Measurements from ENCODE around the gene UFSP2. TPM values are rescaled to one million over a fixed set of nuclear protein-coding genes. Genes with fewer than 3 reads are reported as not detected.

Gene UFSP2
- total and polyA plus RNA-seq, 2 of the 4 experiments (the other 2 are of a cell fraction): 21.8 to 43.7 TPM

GRCh38 chr4:185426960-185427688 is 1.4 kb upstream of the UFSP2 start:
- BruUV-seq (replicated peaks): no TSS peak
- peaks cover 5% of the 10 kb centered on the region for H3K9me1 ChIP-seq (ENCODE audit: insufficient read depth, low read length)
- intact Hi-C loops (cut with micrococcal nuclease): loop anchor here (5.0 kb wide), 1 partner anchor 170 kb away; no protein-coding TSS in a partner anchor
- no peak overlapping the region for H4K8ac ChIP-seq (ENCODE audit: low read depth in 2 of 2, low read length in 2 of 2)
- no peak overlapping the region for H4K91ac ChIP-seq (ENCODE audit: insufficient read depth, low read depth, low read length)
- H2AFZ ChIP-seq (replicated peaks; ENCODE audit: low read length, poor library complexity): no peak overlapping the region
- no peaks in the 10 kb centered on the region for H4K20me1 ChIP-seq (ENCODE audit: insufficient read depth, low read length)
- no peak overlapping the region for H2AK5ac ChIP-seq (ENCODE audit: low read depth, low read length)
- H3K27ac ChIP-seq (ENCODE audit: insufficient read depth, low read length): no peak overlapping the region
- H2BK20ac ChIP-seq (ENCODE audit: low read depth, low read length): no peak overlapping the region
- ChIA-PET POLR2A (ENCODE audit: unreplicated experiment) (no interaction called here), CTCF (interaction anchor here (0.6 to 0.9 kb wide), 2 partner anchors 37 to 171 kb away, joined by 3 read pairs; no protein-coding TSS in a partner anchor)
- no peaks in the 10 kb centered on the region for H3K9me3 ChIP-seq (ENCODE audit: control insufficient read depth, insufficient read depth, low read length)
- H3K23ac ChIP-seq (ENCODE audit: low read depth, low read length): no peak overlapping the region
- H3K9ac ChIP-seq (ENCODE audit: low read depth, low read length): no peak overlapping the region
- H3K27me3 ChIP-seq (ENCODE audit: control insufficient read depth, insufficient read depth, low read length): no peaks in the 10 kb centered on the region
- no peak overlapping the region for H2AK9ac ChIP-seq (replicated peaks; ENCODE audit: low read depth, low read length, poor library complexity)
- dilution Hi-C loops (cut with HindIII; ENCODE audit: low sequenced_read_pairs, unreplicated experiment): no loop called here
- in situ Hi-C loops (cut with MboI; ENCODE audit: low sequenced_read_pairs): no loop called here
- ATAC-seq (ENCODE audit: low read depth) (no peak), DNase-seq (no peak)
- H2BK15ac ChIP-seq (ENCODE audit: low read depth, low read length): no peak overlapping the region
- no peak overlapping the region for H3K56ac ChIP-seq (ENCODE audit: extremely low read depth, insufficient read depth, low read length)
- H3K14ac ChIP-seq (replicated peaks; ENCODE audit: low read depth, low read length): no peak overlapping the region
- no peak overlapping the region for H2BK120ac ChIP-seq (ENCODE audit: low read depth, low read length)
- no peak overlapping the region for H3K4me3 ChIP-seq (ENCODE audit: insufficient read depth, low read depth, low read length)
- peaks cover 7 to 14% of the 10 kb centered on the region in 2 experiments; a peak in 3 of 4 replicates for H3K79me1 ChIP-seq (ENCODE audit: low read depth in 1 of 2, low read length in 2 of 2)
- no peak overlapping the region for H3K4me2 ChIP-seq (ENCODE audit: low read depth, low read length)
- TF ChIP-seq MXI1 (IDR thresholded peaks at IDR 0.05; ENCODE audit: borderline replicate concordance, low read depth, low read length) (no peak), RCOR1 (IDR thresholded peaks at IDR 0.05; ENCODE audit: insufficient replicate concordance, low read length) (no peak), CHD1 (IDR thresholded peaks at IDR 0.05; ENCODE audit: low read depth, low read length) (no peak), BHLHE40 (IDR thresholded peaks at IDR 0.05; ENCODE audit: low read depth, low read length) (no peak), MAZ (IDR thresholded peaks at IDR 0.05; ENCODE audit: borderline replicate concordance, low read depth, low read length) (no peak), SMC3 (IDR thresholded peaks at IDR 0.05; ENCODE audit: low read depth, low read length) (no peak)
- WGBS, 2 experiments (ENCODE audit: extremely low coverage in 2 of 2, insufficient read length in 1 of 2): 87 to 100% methylated on average over 1 to 3 of the region's 22 CpGs
- H3K18ac ChIP-seq (ENCODE audit: low read depth, low read length): no peak overlapping the region
- H3K4ac ChIP-seq (ENCODE audit: low read depth, low read length): no peak overlapping the region
- peaks cover 4% of the 10 kb centered on the region; the same call in 1 of the 2 replicates for H3K4me1 ChIP-seq (ENCODE audit: control insufficient read depth, insufficient read depth, low read length)
- H4K5ac ChIP-seq (ENCODE audit: low read depth, low read length): no peak overlapping the region
- H2BK5ac ChIP-seq (ENCODE audit: low read depth, low read length, poor library complexity, severe bottlenecking): no peak overlapping the region
- H3K36me3 ChIP-seq (ENCODE audit: control insufficient read depth, insufficient read depth, low read length): no peaks in the 10 kb centered on the region

All from IMR-90 (cell line).